HG02759 (cell line): ENCODE results near the gene SEC22A.

Experiments used
- ATAC-seq: cut with Tn5 transposase; IDR thresholded peaks from one replicate; pipeline ENCODE4 v1.9.1; 2021; ENCODE audit warnings: mild to moderate bottlenecking, moderate library complexity; ENCODE audit not compliant: unreplicated experiment

SEC22A gene

GRCh38 chr3:123286308-123287023 lies 84.7 kb downstream of the SEC22A start:
- ATAC-seq, result peak; percentile 63

- ATAC-seq, result no peak
These were observed 85.6 kb downstream of the SEC22A start for GRCh38 chr3:123287051-123287961.

- no peak for ATAC-seq
These were observed 86.2 kb downstream of the SEC22A start for GRCh38 chr3:123287962-123288302.

DNA sequence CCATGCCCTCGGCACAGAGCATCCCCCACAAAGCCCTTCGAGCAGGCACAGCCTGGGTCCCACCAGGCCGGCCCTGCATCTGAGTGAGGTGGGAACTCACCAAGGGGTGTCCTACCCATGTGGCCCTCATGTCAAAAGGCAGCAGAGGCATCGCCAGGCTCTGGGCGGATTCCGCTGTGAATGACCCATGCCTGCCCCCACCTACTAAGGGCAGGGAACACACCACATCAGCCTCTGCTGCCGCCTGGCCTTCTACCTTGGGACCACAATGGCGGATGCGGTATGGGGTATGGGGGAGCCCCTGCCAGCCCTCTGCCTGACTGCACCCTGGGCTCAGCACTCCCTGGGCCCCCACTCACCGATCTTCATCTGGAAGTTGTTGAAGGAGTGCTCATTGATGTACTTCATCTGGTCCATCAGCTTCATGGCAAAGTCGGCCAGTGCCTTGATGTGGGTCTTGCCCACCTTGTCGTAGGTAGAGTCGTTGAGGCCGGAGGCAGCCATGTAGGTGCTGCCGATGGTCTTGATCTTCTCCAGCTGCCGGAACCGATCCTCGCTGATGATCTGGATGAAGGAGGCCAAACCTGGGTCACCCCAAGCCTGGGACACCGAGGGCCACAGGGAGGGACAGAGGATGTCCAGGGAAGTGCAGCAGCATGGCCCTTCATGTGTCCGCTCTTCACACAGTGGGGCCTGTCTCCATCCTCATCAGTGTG lies 87.8 kb downstream of the SEC22A start:
- no peak for ATAC-seq

DNA sequence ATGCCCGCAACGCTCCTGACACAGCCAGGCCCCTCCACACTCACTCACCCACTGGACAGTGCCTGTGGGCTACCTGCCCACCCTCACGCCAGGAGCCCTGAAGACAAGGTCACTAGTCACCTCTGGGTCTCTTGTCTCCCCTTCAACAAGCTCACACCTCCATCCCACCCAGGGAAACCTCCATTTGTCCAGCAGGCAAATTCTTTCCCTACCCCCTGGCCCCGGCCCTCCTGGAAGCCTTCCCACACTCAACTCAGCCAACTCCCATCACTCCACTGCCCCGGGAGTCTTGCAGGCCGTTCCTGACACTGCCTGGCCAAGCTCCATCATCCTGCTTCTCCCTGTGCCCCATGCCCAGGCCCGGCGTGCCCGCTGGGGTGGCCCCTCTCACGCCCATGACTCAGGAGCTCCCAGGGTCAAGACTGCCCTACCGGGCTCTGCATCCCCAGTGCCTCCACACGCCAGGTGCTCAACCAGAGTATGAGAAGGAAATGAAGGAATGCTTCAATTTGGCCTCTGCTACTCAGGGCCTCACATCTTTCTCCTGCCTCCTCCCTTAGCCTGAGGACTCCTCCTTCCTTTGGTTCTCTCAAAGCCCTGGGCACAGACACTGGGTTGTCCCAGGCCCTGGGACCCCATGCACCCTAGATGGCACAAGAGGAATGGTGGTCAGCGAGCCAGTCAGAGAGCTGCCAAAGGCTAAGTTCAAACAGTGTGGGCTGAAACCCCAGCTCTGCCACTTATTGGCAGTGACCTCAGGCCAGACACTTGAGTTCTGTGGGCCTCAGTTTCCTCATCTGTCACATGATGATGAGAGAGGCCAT lies 88.6 kb downstream of the SEC22A start:
- ATAC-seq, result no peak

GRCh38 chr3:123290962-123291361 lies 89.2 kb downstream of the SEC22A start:
- no peak for ATAC-seq

DNA sequence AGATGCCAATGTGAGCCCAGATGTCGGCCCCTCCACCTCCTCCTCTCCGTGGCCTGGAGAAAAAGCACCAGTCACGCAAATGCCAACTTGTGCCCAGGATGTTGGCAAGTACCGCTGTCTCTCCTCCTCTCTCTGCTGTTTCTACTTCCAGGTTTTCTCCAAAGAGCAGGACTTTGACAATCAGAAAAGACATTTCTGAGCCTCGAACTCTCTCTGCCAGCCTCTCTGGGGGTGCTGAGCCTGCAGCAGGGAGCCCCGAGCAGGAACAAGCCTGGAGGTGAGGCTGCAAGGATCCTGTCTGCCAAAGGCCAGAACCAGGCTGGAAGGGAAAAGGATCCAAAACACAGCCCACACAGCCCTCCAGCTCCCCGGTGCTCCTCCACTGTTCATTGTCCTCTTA lies 89.7 kb downstream of the SEC22A start:
- ATAC-seq, result no peak

- ATAC-seq, result no peak
These were observed 90.9 kb downstream of the SEC22A start for GRCh38 chr3:123292321-123293310.

- no peak for ATAC-seq
These were observed 92.7 kb downstream of the SEC22A start for GRCh38 chr3:123294296-123294938.

- no peak for ATAC-seq
These were observed 93.6 kb downstream of the SEC22A start for GRCh38 chr3:123295171-123295900.

DNA sequence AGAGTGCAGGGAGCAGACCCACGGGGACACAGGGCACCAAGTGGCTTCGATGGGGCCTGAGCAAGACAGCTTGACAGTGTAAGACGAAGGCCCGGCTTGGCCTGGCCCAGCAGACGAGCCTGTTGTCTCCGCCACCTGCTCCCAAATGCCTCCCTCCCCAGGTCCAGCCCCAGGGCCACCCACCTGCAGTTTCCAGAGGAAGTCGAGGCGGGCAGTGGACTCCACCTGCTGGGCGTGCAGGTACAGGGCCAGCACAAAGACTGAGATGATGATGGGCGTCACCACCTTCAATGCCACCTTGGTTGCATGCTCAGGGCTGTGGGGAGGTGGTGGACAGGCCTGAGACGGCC lies 94.1 kb downstream of the SEC22A start:
- ATAC-seq, result no peak

DNA sequence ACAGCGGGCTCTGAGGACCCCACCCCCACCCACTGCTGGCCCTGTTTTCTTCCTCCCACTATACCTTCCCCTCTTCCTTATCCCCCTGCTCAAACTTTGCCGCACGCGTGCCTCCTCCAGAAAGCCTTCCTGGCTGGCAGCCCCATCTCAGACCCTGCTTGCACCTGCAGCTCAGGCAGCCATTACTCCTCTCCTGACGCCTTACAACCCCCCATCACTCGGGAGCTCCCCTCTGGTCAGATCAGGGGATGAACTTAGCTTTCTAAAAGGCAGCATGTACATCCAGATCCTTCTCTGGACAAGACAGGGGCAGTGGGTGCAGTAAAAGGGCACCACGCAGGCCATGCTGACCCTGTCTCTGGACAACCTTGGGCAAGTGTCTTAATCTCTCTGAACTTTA lies 94.5 kb downstream of the SEC22A start:
- ATAC-seq, result no peak

DNA sequence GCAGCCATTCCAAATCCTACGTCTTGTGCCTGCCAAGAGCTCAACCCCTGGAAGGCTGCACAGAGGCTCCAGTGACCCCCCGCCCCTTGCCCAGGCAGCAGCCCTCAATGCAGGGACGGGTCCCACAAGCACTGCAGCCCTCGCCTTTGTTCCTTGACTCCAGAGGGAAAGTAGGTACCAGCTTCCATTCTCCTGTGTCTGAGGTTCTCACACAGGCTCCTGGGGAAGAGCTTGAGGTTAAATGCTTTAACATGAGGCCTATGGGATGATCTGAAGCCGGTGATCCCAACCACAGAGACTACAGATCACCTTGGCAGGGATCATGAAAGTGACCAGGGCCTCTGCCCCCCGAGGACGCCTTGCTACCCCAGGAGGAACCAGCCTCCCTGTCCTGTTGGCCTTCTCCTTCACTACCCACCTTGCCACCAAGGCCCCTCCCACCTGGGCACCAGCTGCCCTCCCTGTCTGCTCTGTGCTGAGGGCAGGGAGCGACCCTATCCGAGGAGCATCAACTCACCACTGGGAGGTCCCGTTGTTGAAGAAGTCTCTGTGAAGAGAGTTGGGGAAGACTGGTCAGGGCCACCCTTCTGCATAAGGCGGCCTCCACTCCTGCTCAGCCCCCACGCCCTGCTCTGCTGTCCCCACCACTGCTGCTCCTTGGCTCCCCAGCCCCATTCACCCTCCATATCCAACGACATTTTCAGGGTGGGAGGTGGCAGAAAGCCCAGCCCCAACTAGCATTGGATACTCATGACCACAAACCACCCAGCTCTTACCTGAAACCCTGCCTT lies 95.3 kb downstream of the SEC22A start:
- no peak for ATAC-seq

- no peak for ATAC-seq
These were observed 95.8 kb downstream of the SEC22A start for GRCh38 chr3:123297627-123297899.

DNA sequence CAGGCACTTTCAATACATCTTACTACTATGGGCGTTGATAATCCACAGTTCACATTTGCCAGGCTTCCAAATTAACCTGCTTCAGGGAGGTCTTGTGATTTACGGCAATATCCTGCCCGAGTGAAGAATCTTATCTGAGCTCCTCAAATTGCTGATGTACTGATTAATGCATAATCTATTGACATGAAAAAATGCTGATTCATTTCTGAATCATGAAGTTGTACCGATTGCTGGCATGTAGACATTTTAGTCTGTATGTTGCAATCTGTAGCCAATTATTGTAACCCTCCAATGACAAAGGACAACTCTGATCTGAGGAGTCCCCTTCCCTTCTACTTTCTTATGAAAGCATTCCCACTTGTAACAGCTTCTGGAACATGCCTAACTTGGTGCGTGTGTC lies 97.2 kb downstream of the SEC22A start:
- no peak for ATAC-seq

DNA sequence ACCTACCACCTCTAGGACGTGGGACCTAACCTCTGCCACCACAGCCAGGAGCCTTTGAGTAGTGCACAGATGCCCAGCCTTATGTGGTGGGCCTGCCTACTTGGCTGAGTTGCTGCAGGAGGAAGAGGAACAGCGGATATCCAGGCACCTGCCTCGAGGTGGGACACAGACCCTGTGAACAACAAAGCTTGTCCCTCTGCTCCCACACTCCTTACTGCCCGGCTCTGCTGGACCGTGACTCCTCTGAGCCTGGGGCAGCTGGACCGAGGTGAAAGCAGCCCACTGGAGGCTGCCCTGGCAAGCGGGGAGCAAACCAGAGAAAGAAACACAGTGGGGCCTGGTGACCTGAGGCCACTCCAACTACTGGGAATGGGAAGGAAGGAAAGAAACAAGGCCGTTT lies 97.8 kb downstream of the SEC22A start:
- no peak for ATAC-seq

GRCh38 chr3:123300056-123300455 lies 98.3 kb downstream of the SEC22A start:
- ATAC-seq, result no peak

DNA sequence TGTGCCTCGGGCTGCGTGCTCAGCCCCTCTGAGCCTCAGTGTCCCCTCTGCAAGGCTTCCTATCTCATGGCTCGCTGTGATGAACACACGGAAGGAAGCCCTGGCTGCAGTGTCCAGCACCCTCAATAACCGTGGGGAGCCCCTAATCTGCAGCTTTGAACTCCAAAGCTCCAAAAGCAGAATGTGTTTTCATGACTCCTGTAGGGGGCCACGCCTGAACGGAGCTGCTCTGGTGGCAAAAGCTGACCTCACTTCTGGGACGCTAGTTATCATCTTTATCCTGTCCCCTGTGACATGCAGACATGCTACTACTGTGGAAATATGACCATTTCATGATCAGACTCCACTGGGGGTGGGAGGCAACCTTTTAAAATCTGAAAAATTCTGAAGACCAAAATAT lies 98.8 kb downstream of the SEC22A start:
- no peak for ATAC-seq
